HL-60 (cell line): Measurements from ENCODE around the gene GRM4.

Experiments used
- DNase-seq, 2 experiments: peaks; one replicate each; pipeline ENCODE4 v3.0.0-alpha.2; 2010 to 2020; ENCODE audit warnings: low read depth in 1 of 2, low spot score in 1 of 2
- H3K27ac ChIP-seq: fragments of 250-450 bp; sonication (Bioruptor Pico); replicated peaks from 2 replicates; pipeline ENCODE4 v1.5.1; 2020; ENCODE audit warnings: mild to moderate bottlenecking, moderate library complexity
- H3K27me3 ChIP-seq: fragments of 250-450 bp; sonication (Bioruptor Pico); 2 replicates; pipeline ENCODE4 v1.5.1; 2021; ENCODE audit warnings: mild to moderate bottlenecking, moderate library complexity; ENCODE audit not compliant: insufficient read depth, poor library complexity, severe bottlenecking
- H3K4me3 ChIP-seq: replicated peaks from 2 replicates; pipeline ENCODE4 v1.5.1; 2011; ENCODE audit warnings: mild to moderate bottlenecking, control low read depth, low read length; ENCODE audit not compliant: insufficient read depth
- GABPA ChIP-seq: IDR thresholded peaks from 2 replicates; pipeline ENCODE4 v1.6.1; 2012; ENCODE audit warnings: low read depth
- POLR2AphosphoS5 ChIP-seq: IDR thresholded peaks from 2 replicates; pipeline ENCODE4 v1.6.1; 2012; ENCODE audit warnings: low read depth
- SPI1 ChIP-seq: IDR thresholded peaks from 2 replicates; pipeline ENCODE4 v1.6.1; 2012; ENCODE audit warnings: low read depth, mild to moderate bottlenecking, borderline replicate concordance
- TF ChIP-seq, protein P1 (sequence below): IDR thresholded peaks from 2 replicates; pipeline ENCODE4 v1.6.1; 2012; ENCODE audit warnings: low read depth; ENCODE audit not compliant: insufficient replicate concordance
- TF ChIP-seq, protein P2 (sequence below): IDR thresholded peaks from one replicate; pipeline ENCODE4 v1.5.1; 2011; ENCODE audit warnings: low read length, control low read depth, inconsistent platforms; ENCODE audit not compliant: insufficient read depth

The GRM4 gene

DNA sequence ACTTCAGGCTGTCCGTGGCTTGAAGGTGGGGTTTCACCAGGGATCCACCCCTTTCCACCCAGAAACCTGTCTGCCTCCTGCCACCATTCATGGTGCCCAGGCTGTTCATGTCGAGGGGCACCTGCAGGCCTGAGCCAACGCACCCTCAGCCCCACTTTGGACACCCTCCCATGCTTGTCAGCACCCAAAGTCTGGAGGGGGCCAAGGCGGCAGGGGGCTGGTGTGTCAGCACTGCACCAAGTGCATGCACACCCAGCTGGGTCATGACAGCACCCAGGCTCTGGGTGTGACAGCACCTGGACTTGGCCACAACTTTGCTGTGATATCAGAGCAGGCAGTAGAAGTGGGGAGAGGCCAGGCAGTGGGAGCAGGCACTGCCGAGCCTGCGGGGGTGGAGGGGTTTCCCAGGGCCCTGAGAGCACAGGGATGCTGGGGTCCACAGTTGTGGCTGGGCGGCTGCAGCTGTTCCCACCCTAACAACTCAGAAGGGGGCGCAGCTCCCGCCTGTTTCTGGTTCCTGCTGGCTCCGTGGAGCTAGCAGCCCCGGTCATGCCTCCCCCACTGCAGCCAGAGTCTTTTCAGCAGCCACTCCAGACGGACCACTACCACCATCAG lies 33.3 kb upstream of the GRM4 start:
- Histone ChIP-seq H3K4me3 (no peak overlapping the region), H3K27me3 (no peaks in the 10 kb centered on the region)
- TF ChIP-seq, protein P1, sequence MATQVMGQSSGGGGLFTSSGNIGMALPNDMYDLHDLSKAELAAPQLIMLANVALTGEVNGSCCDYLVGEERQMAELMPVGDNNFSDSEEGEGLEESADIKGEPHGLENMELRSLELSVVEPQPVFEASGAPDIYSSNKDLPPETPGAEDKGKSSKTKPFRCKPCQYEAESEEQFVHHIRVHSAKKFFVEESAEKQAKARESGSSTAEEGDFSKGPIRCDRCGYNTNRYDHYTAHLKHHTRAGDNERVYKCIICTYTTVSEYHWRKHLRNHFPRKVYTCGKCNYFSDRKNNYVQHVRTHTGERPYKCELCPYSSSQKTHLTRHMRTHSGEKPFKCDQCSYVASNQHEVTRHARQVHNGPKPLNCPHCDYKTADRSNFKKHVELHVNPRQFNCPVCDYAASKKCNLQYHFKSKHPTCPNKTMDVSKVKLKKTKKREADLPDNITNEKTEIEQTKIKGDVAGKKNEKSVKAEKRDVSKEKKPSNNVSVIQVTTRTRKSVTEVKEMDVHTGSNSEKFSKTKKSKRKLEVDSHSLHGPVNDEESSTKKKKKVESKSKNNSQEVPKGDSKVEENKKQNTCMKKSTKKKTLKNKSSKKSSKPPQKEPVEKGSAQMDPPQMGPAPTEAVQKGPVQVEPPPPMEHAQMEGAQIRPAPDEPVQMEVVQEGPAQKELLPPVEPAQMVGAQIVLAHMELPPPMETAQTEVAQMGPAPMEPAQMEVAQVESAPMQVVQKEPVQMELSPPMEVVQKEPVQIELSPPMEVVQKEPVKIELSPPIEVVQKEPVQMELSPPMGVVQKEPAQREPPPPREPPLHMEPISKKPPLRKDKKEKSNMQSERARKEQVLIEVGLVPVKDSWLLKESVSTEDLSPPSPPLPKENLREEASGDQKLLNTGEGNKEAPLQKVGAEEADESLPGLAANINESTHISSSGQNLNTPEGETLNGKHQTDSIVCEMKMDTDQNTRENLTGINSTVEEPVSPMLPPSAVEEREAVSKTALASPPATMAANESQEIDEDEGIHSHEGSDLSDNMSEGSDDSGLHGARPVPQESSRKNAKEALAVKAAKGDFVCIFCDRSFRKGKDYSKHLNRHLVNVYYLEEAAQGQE: no peak
- TF ChIP-seq GABPA (no peak), SPI1 (no peak), POLR2AphosphoS5 (no peak)
- TF ChIP-seq, protein P2, sequence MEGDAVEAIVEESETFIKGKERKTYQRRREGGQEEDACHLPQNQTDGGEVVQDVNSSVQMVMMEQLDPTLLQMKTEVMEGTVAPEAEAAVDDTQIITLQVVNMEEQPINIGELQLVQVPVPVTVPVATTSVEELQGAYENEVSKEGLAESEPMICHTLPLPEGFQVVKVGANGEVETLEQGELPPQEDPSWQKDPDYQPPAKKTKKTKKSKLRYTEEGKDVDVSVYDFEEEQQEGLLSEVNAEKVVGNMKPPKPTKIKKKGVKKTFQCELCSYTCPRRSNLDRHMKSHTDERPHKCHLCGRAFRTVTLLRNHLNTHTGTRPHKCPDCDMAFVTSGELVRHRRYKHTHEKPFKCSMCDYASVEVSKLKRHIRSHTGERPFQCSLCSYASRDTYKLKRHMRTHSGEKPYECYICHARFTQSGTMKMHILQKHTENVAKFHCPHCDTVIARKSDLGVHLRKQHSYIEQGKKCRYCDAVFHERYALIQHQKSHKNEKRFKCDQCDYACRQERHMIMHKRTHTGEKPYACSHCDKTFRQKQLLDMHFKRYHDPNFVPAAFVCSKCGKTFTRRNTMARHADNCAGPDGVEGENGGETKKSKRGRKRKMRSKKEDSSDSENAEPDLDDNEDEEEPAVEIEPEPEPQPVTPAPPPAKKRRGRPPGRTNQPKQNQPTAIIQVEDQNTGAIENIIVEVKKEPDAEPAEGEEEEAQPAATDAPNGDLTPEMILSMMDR: no peak

DNA sequence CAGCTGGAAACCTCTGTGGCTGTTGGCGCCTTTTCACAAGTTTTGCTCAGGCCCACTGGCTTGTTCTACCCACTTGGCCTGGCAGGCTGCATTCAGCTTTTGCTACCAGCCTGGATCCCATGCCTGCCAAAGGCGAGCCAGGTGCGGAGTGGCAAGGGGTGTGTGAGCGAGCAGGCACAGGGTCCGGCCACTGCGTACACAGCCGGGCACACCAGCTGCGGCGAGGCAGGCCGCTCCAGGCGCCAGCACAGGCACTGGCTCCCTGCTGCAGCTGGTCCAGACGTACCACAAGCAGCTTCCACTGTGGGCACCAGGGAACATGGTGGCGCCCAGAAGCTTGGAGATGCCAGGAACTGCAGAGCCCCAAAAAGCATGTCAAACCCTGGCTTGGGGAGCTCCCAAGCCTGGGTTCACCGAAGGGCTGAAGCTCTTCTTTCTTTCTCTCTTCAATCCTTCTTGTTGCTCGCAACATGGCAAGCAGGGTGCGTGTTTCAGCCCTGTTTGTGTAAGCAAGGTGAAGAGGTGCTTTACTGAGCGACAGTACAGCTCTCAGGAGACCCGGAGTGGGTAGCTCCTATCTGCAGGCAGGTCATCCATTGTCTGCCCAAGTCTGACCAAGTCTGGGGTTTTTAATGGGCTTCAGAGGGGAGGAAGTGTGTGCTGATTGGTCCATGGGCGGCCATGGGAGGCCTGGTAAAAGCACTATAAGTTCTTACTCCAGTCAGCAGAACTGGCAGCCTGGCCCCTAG lies 32.6 kb upstream of the GRM4 start:
- Histone ChIP-seq H3K27ac (no peak overlapping the region), H3K4me3 (no peak overlapping the region), H3K27me3 (no peaks in the 10 kb centered on the region)
- no peak for TF ChIP-seq POLR2AphosphoS5
- TF ChIP-seq, protein P2: no peak
- TF ChIP-seq GABPA: no peak
- TF ChIP-seq, protein P1: no peak
- DNase-seq: no peak

More for the DNA sequence above, 33.3 kb upstream of the GRM4 start:
- H3K27ac ChIP-seq: no peak overlapping the region
- no peak for DNase-seq

DNA sequence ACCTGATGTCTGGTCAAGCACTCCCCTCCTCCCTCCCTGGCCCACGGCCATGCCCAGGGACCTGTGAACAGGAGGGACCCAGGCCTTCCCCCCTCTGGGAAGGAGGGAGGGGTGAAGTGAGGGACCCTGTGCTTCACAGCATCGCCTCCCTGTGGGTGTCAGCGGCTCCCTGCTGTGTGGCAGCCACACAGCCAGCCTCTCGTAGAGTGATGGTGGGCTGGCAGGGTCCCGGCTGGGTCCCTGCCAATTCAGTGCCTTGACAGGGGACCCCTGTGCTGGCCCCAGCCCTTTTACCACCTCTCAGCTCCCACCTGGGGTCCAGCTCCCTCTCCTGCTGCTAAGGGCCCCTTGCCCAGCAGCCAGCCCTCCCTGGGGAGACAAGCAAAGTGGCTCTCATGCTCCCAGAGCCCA lies 31.3 kb upstream of the GRM4 start:
- no peak overlapping the region for H3K4me3 ChIP-seq
- H3K27ac ChIP-seq: no peak overlapping the region
- DNase-seq: no peak
- TF ChIP-seq POLR2AphosphoS5: no peak
- H3K27me3 ChIP-seq: no peaks in the 10 kb centered on the region

DNA sequence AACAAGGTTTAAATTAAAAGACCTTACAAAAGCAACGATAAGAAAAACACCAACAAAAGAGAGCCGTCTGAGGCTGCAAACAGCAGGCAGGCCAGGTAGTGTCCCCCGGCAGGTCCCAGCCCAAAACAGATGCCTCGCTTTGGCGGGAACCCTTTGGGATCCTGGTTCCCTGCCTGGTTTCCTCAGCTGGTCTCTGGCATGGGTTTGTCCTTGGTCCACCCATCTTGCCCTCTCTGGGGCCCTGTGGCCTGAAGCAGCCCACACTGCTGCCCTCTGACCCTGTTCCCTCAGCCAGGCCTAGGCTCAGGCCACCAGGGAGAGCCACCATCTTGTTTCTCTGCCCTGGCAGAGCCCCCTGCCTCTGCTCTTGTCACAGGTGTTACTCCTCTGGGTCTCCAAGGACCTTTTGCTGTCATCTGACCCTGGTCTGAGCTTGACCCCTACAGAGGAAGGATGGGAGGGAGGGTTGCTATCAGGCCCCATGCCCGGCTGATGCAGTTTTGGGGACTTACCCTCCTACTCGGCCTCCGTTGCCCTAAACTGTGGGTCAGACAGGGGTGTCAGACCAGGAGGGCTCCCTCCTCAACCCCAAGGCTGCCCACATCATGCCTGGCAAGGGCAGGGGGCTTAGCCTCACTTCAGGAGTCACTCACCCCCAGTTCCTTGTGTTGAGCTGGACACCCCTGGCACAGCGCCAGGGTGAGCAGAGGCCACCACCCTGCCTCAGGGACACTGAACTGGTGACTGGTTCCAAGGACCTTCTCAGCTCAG lies 30.6 kb upstream of the GRM4 start:
- no peak overlapping the region for H3K27ac ChIP-seq
- no peak for DNase-seq
- H3K27me3 ChIP-seq: no peaks in the 10 kb centered on the region
- no peak overlapping the region for H3K4me3 ChIP-seq
- TF ChIP-seq, protein P2: no peak
- TF ChIP-seq, protein P1: no peak
- TF ChIP-seq SPI1: no peak
- TF ChIP-seq GABPA: no peak
- no peak for TF ChIP-seq POLR2AphosphoS5
